Heart right ventricle (tissue), 16 donors: ENCODE results near the gene ELFN1. TPM values are rescaled to one million over a fixed set of nuclear protein-coding genes. Genes with fewer than 3 reads are reported as not detected.
A peak's percentile ranks its signal among the peaks of the same experiment; 100 is the strongest.

Experiments
- ATAC-seq, 8 donors: fragments of 200-7000 bp; cut with Tn5 transposase; one replicate each; pipeline ENCODE4 v1.9.1; 2020; ENCODE audit warnings: mild to moderate bottlenecking in 8 of 8, moderate library complexity in 8 of 8, moderate number of reproducible peaks in 1 of 8
- DNase-seq, 2 donors: peaks; one replicate each; pipeline ENCODE4 v3.0.0-alpha.2; 2020
- H3K27ac ChIP-seq, 10 donors: fragments of 200-600 bp; sonication (generic) in 2 of 10; one replicate each; pipeline versions ENCODE4 v1.5.0 to v1.8.0; 2020 to 2022; ENCODE audit warnings: mild to moderate bottlenecking in 3 of 10
- H3K27me3 ChIP-seq, 7 donors: fragments of 200-600 bp; one replicate each; pipeline ENCODE4 v1.8.0; 2021 to 2022; ENCODE audit warnings: mild to moderate bottlenecking in 2 of 7
- H3K36me3 ChIP-seq, 9 donors: fragments of 200-600 bp; sonication (generic) in 1 of 9; one replicate each; pipeline versions ENCODE4 v1.5.0 to v1.8.0; 2020 to 2022; ENCODE audit warnings: mild to moderate bottlenecking in 2 of 9
- H3K4me1 ChIP-seq, 9 donors: fragments of 200-600 bp; sonication (generic) in 1 of 9; one replicate each; pipeline versions ENCODE4 v1.5.0 to v1.8.0; 2020 to 2022; ENCODE audit warnings: mild to moderate bottlenecking in 4 of 9
- H3K4me3 ChIP-seq, 10 donors: fragments of 200-600 bp; sonication (generic) in 2 of 10; one replicate each; pipeline versions ENCODE4 v1.5.0 to v1.8.0; 2020 to 2022; ENCODE audit warnings: mild to moderate bottlenecking in 7 of 10, moderate library complexity in 2 of 10
- H3K9me3 ChIP-seq, 11 donors: fragments of 200-600 bp in 10 of 11; sonication (generic) in 2 of 11; one replicate each; pipeline versions ENCODE4 v1.5.0 to v1.8.0; 2013 to 2022; ENCODE audit warnings: mild to moderate bottlenecking in 2 of 11, control low read depth in 1 of 11, moderate library complexity in 1 of 11
- WGBS, 2 donors: extraction: QIAGEN DNeasy Blood & Tissue Kit; methylation state at CpG; one replicate each; pipeline ENCODE4 v1.1.7; 2013; ENCODE audit warnings: inconsistent platforms in 1 of 2; 5-methylcytosine and 5-hydroxymethylcytosine counted together
- intact Hi-C, 10 donors: fragments of 100-400 bp; cut with DNase I; formaldehyde crosslinking; loops; one replicate each; pipeline versions ENCODE4 v1.11.1 to v1.14.2; 2022
- polyA plus RNA-seq, 2 donors: library from polyadenylated mRNA; stranded (reverse); fragments of 200-250 nt; gene quantifications; one replicate each; pipeline ENCODE4 v1.2.3, GENCODE V29; 2013
- total RNA-seq, 10 donors: library from RNA; stranded (reverse); fragmentation: NEBNext Ultra II Directional in 3 of 10; extraction: Animal tissue kit (Norgen Biotek cat#: 25700) in 3 of 10; gene quantifications; one replicate each; pipeline versions ENCODE4 v1.2.1 to v1.2.4, GENCODE V29; 2021 to 2023
- TF ChIP-seq, protein P1 (sequence below), 9 donors: fragments of 200-600 bp; sonication (generic) in 2 of 9; IDR thresholded peaks; one replicate each; pipeline versions ENCODE4 v1.5.0 to v1.8.0; 2021 to 2022; ENCODE audit warnings: antibody characterized with exemption in 9 of 9, mild to moderate bottlenecking in 5 of 9, moderate library complexity in 1 of 9
- donor health status: Arrhythmogenic right ventricular cardiomyopathy.
- donor health status: ischemic (EF 13 %, LVEDD 7.1; RV severe dilation, severe dysfunction).
- donor health status: healthy with polysubstance abuse.
- donor health status: DM: no; HTN: yes; CAD: no.
- donor health status: DM: no; HTN: no; CAD: no.
- donor health status: ischemic (EF 25% LVEDD 6.9; RV normal size, moderate dysfunction).
- donor health status: ischemic (EF 25% LVEDD 5.7; RV mildly dilated, moderate dysfunction).
- donor health status: healthy.
- donor health status: DM: yes; HTN: yes; CAD: no.
- donor health status: Ischemic cardiomyopathy.
- donor health status: ischemic (EF 35%, LVEDD 5.7; RV mildly dilated, moderate dysfunction).
- donor health status: nonischemic (EF 11% LVEDD 7.7; RV severe dilation, severe dysfunction).
- donor health status: DM: yes; HTN: yes; CAD: no.
- donor health status: PGD.
- donor health status: ischemic (EF 29% LVEDD 5.4; RV normal size, mild dysfunction).
- donor health status: nonischemic (EF 23%, LVEDD 6.1; RV moderate dilation, normal function).

Gene ELFN1
- total and polyA plus RNA-seq, 12 donors = 3.0 to 9.5 (median 6.0) TPM

- 65 to 68% methylated on average over 30 of the region's 30 CpGs for WGBS, 2 donors
- ATAC-seq = peak in 1 of 8 donors; percentile 13
- Histone ChIP-seq H3K4me3 (no peak overlapping the region), H3K9me3 (no peaks in the 10 kb centered on the region), H3K36me3 (no peaks in the 10 kb centered on the region), H3K27ac (no peak overlapping the region), H3K4me1 (peaks cover 0 to 4% (median 0%) of the 10 kb centered on the region in 9 donors), H3K27me3 (peaks cover 0 to 29% (median 26%) of the 10 kb centered on the region in 7 donors)
- intact Hi-C loops = loop anchor here in 1 of 10 donors (10.0 kb wide), 1 partner anchor 529 kb away; no protein-coding TSS in a partner anchor
- DNase-seq = no peak
- TF ChIP-seq, protein P1, sequence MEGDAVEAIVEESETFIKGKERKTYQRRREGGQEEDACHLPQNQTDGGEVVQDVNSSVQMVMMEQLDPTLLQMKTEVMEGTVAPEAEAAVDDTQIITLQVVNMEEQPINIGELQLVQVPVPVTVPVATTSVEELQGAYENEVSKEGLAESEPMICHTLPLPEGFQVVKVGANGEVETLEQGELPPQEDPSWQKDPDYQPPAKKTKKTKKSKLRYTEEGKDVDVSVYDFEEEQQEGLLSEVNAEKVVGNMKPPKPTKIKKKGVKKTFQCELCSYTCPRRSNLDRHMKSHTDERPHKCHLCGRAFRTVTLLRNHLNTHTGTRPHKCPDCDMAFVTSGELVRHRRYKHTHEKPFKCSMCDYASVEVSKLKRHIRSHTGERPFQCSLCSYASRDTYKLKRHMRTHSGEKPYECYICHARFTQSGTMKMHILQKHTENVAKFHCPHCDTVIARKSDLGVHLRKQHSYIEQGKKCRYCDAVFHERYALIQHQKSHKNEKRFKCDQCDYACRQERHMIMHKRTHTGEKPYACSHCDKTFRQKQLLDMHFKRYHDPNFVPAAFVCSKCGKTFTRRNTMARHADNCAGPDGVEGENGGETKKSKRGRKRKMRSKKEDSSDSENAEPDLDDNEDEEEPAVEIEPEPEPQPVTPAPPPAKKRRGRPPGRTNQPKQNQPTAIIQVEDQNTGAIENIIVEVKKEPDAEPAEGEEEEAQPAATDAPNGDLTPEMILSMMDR (IDR thresholded peaks at IDR 0.05) = no peak
These were observed 5.8 kb downstream of the ELFN1 start for GRCh38 chr7:1675673-1676549.

DNA sequence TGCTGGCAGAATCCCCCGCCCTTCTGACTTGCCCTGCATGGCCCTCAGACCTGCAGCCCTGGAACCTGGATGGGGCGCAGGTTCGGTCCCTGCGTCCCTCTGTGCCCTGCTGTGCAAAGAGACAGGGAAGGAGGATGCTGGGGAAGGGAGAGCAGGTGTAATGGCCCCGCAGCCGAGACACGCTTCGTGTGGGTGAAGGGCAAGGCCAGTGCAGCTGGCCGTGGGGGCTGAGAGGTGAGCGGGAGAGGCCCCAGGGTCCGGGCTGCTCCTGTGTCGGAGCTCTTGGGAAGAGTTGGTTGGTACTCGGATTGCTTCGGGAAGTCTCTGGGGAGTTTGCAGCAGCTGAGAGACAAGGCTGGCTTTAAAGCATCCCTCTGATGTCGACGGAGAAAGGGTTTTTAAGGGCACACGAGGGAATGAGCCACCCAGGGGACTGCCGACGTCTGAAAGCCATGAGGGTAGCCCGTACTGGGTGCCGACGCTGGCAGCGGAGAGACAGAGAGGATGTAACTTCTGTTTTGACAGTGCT lies 6.5 kb downstream of the ELFN1 start:
- Histone ChIP-seq H3K27me3 (peaks cover 0 to 22% (median 20%) of the 10 kb centered on the region in 7 donors), H3K36me3 (no peaks in the 10 kb centered on the region), H3K9me3 (no peaks in the 10 kb centered on the region), H3K4me1 (no peaks in the 10 kb centered on the region), H3K4me3 (no peak overlapping the region), H3K27ac (no peak overlapping the region)
- DNase-seq = no peak
- intact Hi-C loops = loop anchor here in 1 of 10 donors (10.0 kb wide), 1 partner anchor 528 kb away; no protein-coding TSS in a partner anchor
- ATAC-seq = no peak
- TF ChIP-seq, protein P1 (IDR thresholded peaks at IDR 0.05) = no peak
- 78 to 79% methylated on average over 23 of the region's 23 CpGs for WGBS, 2 donors

DNA sequence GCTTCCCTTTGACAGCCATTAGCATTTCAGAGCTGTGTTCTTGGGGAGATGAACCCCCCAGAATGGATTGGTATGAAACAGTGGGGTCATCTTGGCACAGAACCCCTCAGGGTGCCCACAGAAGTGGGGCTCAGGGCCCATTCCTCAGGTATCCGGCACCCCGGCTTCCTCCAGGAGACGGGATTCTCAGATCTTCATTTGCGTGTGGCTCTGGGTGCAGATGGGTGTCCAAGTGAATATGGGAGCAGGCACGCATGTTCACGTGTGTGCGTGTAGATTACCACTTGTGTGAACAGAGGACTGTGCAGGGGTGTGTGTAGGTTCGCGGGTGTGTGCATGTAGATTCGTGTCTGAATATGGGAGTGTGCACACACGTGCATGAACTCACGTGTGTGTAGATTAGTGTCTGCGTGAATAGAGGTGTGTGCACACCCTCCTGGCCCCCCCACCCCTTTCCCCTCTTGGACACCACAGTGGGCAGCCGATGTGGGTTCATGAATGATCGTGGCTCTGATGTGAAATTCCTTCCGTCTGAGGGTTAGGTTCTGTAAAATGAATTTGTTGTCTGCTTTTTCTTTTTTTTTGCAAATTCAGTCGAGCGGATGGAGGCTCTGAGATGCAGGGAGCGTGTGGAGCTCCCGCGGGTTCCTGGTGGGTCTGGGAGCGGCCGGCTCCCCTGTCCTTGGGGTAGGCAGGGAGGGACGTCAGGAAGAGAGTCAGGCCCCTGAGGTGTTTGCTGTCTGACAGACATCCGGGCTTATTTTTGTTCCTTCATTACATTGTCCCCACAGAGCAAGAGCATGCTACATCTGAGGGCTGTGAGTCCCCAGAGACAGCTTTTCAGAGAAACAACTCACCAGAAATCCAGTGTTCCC lies 7.4 kb downstream of the ELFN1 start:
- Histone ChIP-seq H3K9me3 (peaks cover 0 to 7% (median 1%) of the 10 kb centered on the region in 11 donors), H3K27ac (no peak overlapping the region), H3K36me3 (no peaks in the 10 kb centered on the region), H3K4me1 (no peaks in the 10 kb centered on the region), H3K4me3 (no peak overlapping the region), H3K27me3 (peaks cover 0 to 15% (median 13%) of the 10 kb centered on the region in 7 donors)
- intact Hi-C loops = loop anchor here in 1 of 10 donors (10.0 kb wide), 1 partner anchor 527 kb away; no protein-coding TSS in a partner anchor
- DNase-seq (no peak), ATAC-seq (no peak)
- 74 to 78% methylated on average over 25 of the region's 25 CpGs for WGBS, 2 donors
- TF ChIP-seq, protein P1 (IDR thresholded peaks at IDR 0.05) = no peak
